Mesenchymal stem cell (in vitro differentiated cells and primary cell): ENCODE measurements around the gene VEPH1.

Experiments
- DNase-seq: peaks from one replicate; pipeline ENCODE4 v3.0.0-alpha.2; 2013
- H2AFZ ChIP-seq: one replicate; pipeline ENCODE4 v1.6.1; 2013; ENCODE audit warnings: low read depth, mild to moderate bottlenecking, control low read depth, inconsistent platforms, low read length, moderate library complexity
- H2AK5ac ChIP-seq: 2 replicates; pipeline ENCODE4 v1.6.1; 2013; ENCODE audit warnings: low read length, moderate library complexity, mild to moderate bottlenecking, inconsistent platforms; ENCODE audit not compliant: severe bottlenecking
- H2BK120ac ChIP-seq: one replicate; pipeline ENCODE4 v1.6.1; 2013; ENCODE audit warnings: low read depth, mild to moderate bottlenecking, inconsistent platforms, low read length, moderate library complexity
- H2BK12ac ChIP-seq, 2 experiments: one replicate each; pipeline ENCODE4 v1.6.1; 2013; ENCODE audit warnings: inconsistent platforms in 2 of 2, low read length in 2 of 2, mild to moderate bottlenecking in 2 of 2, moderate library complexity in 2 of 2, control low read depth in 1 of 2
- H2BK15ac ChIP-seq: one replicate; pipeline ENCODE4 v1.6.1; 2013; ENCODE audit warnings: mild to moderate bottlenecking, low read depth, inconsistent platforms; ENCODE audit not compliant: poor library complexity, severe bottlenecking
- H2BK5ac ChIP-seq: 2 replicates; pipeline ENCODE4 v1.6.1; 2013; ENCODE audit warnings: low read depth, mild to moderate bottlenecking, low read length, control low read depth, inconsistent platforms; ENCODE audit not compliant: poor library complexity, severe bottlenecking
- H3K14ac ChIP-seq, 2 experiments: one replicate each; pipeline ENCODE4 v1.6.1; 2013; ENCODE audit warnings: inconsistent platforms in 2 of 2, low read length in 2 of 2, control low read depth in 1 of 2, mild to moderate bottlenecking in 1 of 2, moderate library complexity in 1 of 2
- H3K18ac ChIP-seq, 2 experiments: one replicate each; pipeline ENCODE4 v1.6.1; 2013; ENCODE audit warnings: inconsistent platforms in 2 of 2, low read length in 2 of 2, control low read depth in 1 of 2, low read depth in 1 of 2, mild to moderate bottlenecking in 1 of 2
- H3K23ac ChIP-seq, 2 experiments: one replicate each; pipeline ENCODE4 v1.6.1; 2013; ENCODE audit warnings: inconsistent platforms in 2 of 2, low read length in 2 of 2, mild to moderate bottlenecking in 2 of 2, moderate library complexity in 2 of 2, control low read depth in 1 of 2
- H3K27ac ChIP-seq: 2 replicates; pipeline ENCODE4 v1.5.1; 2013; ENCODE audit warnings: mild to moderate bottlenecking, moderate library complexity, low read length, control low read depth, inconsistent platforms; ENCODE audit not compliant: poor library complexity, severe bottlenecking
- H3K27me3 ChIP-seq, 2 experiments: 2 replicates each; pipeline versions ENCODE4 v1.6.1 to v1.7.0; 2013; ENCODE audit warnings: low read length in 2 of 2, mild to moderate bottlenecking in 2 of 2, moderate library complexity in 2 of 2, control low read depth in 1 of 2, inconsistent platforms in 1 of 2; ENCODE audit not compliant: control insufficient read depth in 1 of 2, insufficient read depth in 1 of 2
- H3K36me3 ChIP-seq, 2 experiments: 2 replicates each; pipeline versions ENCODE4 v1.6.1 to v1.7.0; 2013; ENCODE audit warnings: low read length in 2 of 2, control low read depth in 1 of 2, inconsistent platforms in 1 of 2, low read depth in 1 of 2, mild to moderate bottlenecking in 1 of 2; ENCODE audit not compliant: insufficient read depth in 2 of 2, control insufficient read depth in 1 of 2
- H3K4ac ChIP-seq, 2 experiments: one replicate each; pipeline ENCODE4 v1.6.1; 2013; ENCODE audit warnings: inconsistent platforms in 2 of 2, low read length in 2 of 2, mild to moderate bottlenecking in 2 of 2, moderate library complexity in 2 of 2, control low read depth in 1 of 2, low read depth in 1 of 2
- H3K4me1 ChIP-seq: 2 replicates; pipeline ENCODE4 v1.6.1; 2013; ENCODE audit warnings: low read depth, low read length, control low read depth; ENCODE audit not compliant: control insufficient read depth, insufficient read depth
- H3K4me2 ChIP-seq: 2 replicates; pipeline ENCODE4 v1.6.1; 2013; ENCODE audit warnings: low read length, mild to moderate bottlenecking, inconsistent platforms; ENCODE audit not compliant: poor library complexity, severe bottlenecking
- H3K4me3 ChIP-seq, 2 experiments: 2 replicates each; pipeline versions ENCODE4 v1.5.1 to v1.7.0; 2013; ENCODE audit warnings: low read length in 2 of 2, mild to moderate bottlenecking in 2 of 2, control low read depth in 1 of 2, low read depth in 1 of 2; ENCODE audit not compliant: insufficient read depth in 1 of 2
- H3K79me1 ChIP-seq: replicated peaks from 2 replicates; pipeline ENCODE4 v1.6.1; 2013; ENCODE audit warnings: mild to moderate bottlenecking, control low read depth, low read length, inconsistent platforms; ENCODE audit not compliant: poor library complexity, severe bottlenecking
- H3K9ac ChIP-seq: 2 replicates; pipeline ENCODE4 v1.7.0; 2013; ENCODE audit warnings: mild to moderate bottlenecking, low read length, moderate library complexity
- H3K9me3 ChIP-seq: 2 replicates; pipeline ENCODE4 v1.7.0; 2013; ENCODE audit warnings: mild to moderate bottlenecking, low read length; ENCODE audit not compliant: control insufficient read depth
- H4K8ac ChIP-seq: one replicate; pipeline ENCODE4 v1.6.1; 2013; ENCODE audit warnings: inconsistent platforms, mild to moderate bottlenecking, low read length, moderate library complexity
- H4K91ac ChIP-seq: one replicate; pipeline ENCODE4 v1.6.1; 2013; ENCODE audit warnings: mild to moderate bottlenecking, low read length, inconsistent platforms
- WGBS: methylation state at CpG from one replicate; pipeline ENCODE4 v1.1.7; 2013; ENCODE audit warnings: mixed read lengths; 5-methylcytosine and 5-hydroxymethylcytosine counted together

The VEPH1 gene

DNA sequence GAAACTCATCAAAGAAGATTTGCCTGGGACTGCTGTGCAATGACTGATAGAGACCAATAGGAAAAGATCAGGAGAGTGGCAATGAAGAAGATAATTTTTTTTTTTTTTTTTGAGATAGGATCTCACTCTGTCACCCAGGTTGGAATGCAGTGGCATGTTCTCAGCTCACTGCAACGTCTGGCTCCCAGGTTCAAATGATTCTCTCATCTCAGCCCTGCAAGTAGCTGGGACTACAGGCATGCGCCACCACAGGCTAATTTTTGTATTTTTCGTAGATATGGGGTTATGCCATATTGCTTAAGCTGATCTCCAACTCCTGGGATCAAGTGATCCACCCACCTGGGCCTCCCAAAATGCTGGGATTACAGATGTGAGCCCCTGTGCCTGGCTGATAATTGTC lies 226.4 kb downstream of the VEPH1 start:
- H3K9me3 ChIP-seq, result no peaks in the 10 kb centered on the region
- no peak overlapping the region for H4K91ac ChIP-seq
- H2AFZ ChIP-seq, result no peak overlapping the region
- no peak overlapping the region for H3K4ac ChIP-seq
- no peak overlapping the region for H3K23ac ChIP-seq
- H3K27ac ChIP-seq, result no peak overlapping the region
- no peak overlapping the region for H3K9ac ChIP-seq
- DNase-seq, result no peak
- no peaks in the 10 kb centered on the region for H3K27me3 ChIP-seq
- H3K36me3 ChIP-seq, result no peaks in the 10 kb centered on the region
- H3K79me1 ChIP-seq, result no peaks in the 10 kb centered on the region
- H2BK120ac ChIP-seq, result no peak overlapping the region
- no peak overlapping the region for H2BK15ac ChIP-seq
- WGBS, result 75% methylated on average over 3 of the region's 3 CpGs
- no peak overlapping the region for H2AK5ac ChIP-seq
- no peak overlapping the region for H4K8ac ChIP-seq
- no peaks in the 10 kb centered on the region for H3K4me1 ChIP-seq
- H3K4me2 ChIP-seq, result no peak overlapping the region
- no peak overlapping the region for H2BK5ac ChIP-seq
- H3K18ac ChIP-seq, result no peak overlapping the region
- no peak overlapping the region for H3K4me3 ChIP-seq
- H2BK12ac ChIP-seq, result no peak overlapping the region
- no peak overlapping the region for H3K14ac ChIP-seq

DNA sequence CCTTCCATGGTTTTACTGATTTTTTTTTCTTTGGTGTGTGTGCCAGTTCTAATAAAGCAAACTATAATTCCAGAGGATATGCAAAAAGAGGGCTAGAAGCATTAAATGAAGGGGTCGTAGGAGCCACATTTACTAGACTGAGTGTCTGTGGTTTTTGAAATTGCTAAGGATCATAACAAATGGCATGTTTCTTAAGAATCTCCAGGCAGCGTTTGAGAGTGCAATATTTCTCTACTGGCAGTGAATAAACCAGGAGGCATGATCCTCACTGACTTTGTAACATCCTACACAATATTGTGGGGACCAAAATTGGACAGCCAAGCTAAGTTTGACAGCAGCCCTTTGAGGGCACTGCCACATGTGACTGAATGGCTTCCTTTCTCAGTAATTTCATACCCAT lies 227.4 kb downstream of the VEPH1 start:
- Histone ChIP-seq H3K4me1 (no peaks in the 10 kb centered on the region), H2BK5ac (no peak overlapping the region), H3K36me3 (no peaks in the 10 kb centered on the region), H3K27ac (no peak overlapping the region), H3K79me1 (no peaks in the 10 kb centered on the region), H3K4me2 (no peak overlapping the region), H3K23ac (no peak overlapping the region), H3K9me3 (no peaks in the 10 kb centered on the region), H2AFZ (no peak overlapping the region), H4K8ac (no peak overlapping the region), H2BK15ac (no peak overlapping the region), H3K18ac (no peak overlapping the region), H4K91ac (no peak overlapping the region), H3K4me3 (no peak overlapping the region), H3K14ac (no peak overlapping the region), H3K27me3 (no peaks in the 10 kb centered on the region), H2BK120ac (no peak overlapping the region), H2BK12ac (no peak overlapping the region), H3K9ac (no peak overlapping the region), H2AK5ac (no peak overlapping the region), H3K4ac (no peak overlapping the region)
- WGBS, result 30% methylated on average over 2 of the region's 2 CpGs
- DNase-seq, result no peak

DNA sequence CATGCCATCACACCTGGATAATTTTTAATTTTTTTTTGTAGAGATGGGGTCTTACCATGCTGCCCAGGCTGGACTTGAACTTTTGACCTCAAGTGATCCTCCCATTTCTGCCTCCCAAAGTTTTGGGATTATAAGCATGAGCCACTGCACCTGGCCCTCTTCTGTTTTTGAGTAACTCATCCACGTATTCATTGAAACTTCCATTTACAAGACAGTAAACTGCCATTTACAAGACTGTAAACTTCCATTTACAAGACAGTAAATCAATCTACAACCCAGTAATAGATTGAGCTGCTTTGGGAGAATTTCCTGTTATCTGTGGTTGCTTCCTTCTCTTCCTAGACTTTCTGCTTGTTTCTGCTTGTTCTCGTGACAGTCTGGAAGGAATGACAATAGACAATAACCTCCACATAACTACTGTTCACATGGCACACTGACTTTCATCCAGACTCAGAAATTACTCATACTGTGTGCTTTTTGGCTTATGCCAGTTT lies 228.5 kb downstream of the VEPH1 start:
- Histone ChIP-seq H4K91ac (no peak overlapping the region), H4K8ac (no peak overlapping the region), H3K79me1 (no peaks in the 10 kb centered on the region), H3K4me3 (no peak overlapping the region), H3K9me3 (no peaks in the 10 kb centered on the region), H3K9ac (no peak overlapping the region), H2BK12ac (no peak overlapping the region), H3K36me3 (no peaks in the 10 kb centered on the region), H2BK15ac (no peak overlapping the region), H2BK120ac (no peak overlapping the region), H3K14ac (no peak overlapping the region), H3K23ac (no peak overlapping the region), H3K4me2 (no peak overlapping the region), H3K18ac (no peak overlapping the region), H3K4ac (no peak overlapping the region), H2AFZ (no peak overlapping the region), H2BK5ac (no peak overlapping the region), H2AK5ac (no peak overlapping the region), H3K27ac (no peak overlapping the region), H3K4me1 (no peaks in the 10 kb centered on the region), H3K27me3 (no peaks in the 10 kb centered on the region)
- no peak for DNase-seq
- WGBS, result 15% methylated on average over 2 of the region's 2 CpGs

DNA sequence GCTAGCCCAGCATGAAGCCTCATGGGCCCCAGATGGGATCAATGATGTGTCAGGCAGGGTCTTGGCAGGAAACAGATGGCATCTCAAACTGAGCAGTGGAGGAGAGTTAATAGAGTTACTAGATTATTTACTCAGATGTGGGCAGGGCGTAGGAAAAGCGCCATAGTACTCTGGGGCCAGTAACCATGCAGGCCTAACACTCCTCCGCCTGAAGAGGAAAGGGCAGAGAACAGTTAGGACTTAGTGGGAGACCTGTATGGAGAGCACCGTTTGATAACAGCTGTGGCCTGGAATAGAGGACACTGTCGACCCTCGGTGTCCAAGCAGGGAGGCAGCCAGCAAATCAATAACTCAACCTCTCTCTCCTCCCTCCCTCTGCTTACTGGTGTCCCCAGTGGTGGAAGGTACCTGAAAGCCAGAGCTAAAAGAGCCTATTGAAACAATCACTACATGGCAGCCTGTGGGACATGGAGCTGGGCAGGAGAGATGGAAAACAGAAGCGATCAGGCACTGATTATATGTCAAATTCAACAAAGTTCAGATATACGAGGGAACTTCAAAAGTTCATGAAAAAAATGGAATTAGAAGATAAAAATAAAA lies 231.8 kb downstream of the VEPH1 start:
- H3K9me3 ChIP-seq, result no peaks in the 10 kb centered on the region
- no peak overlapping the region for H3K23ac ChIP-seq
- no peak overlapping the region for H3K4me2 ChIP-seq
- no peak for DNase-seq
- no peak overlapping the region for H3K4me3 ChIP-seq
- H4K8ac ChIP-seq, result no peak overlapping the region
- no peak overlapping the region for H3K4ac ChIP-seq
- H2BK5ac ChIP-seq, result no peak overlapping the region
- H2BK12ac ChIP-seq, result no peak overlapping the region
- no peaks in the 10 kb centered on the region for H3K36me3 ChIP-seq
- H3K27me3 ChIP-seq, result no peaks in the 10 kb centered on the region
- no peak overlapping the region for H3K14ac ChIP-seq
- no peak overlapping the region for H3K18ac ChIP-seq
- H2BK120ac ChIP-seq, result no peak overlapping the region
- no peak overlapping the region for H4K91ac ChIP-seq
- H3K27ac ChIP-seq, result no peak overlapping the region
- no peaks in the 10 kb centered on the region for H3K4me1 ChIP-seq
- H3K9ac ChIP-seq, result no peak overlapping the region
- 81% methylated on average over 6 of the region's 8 CpGs for WGBS
- no peaks in the 10 kb centered on the region for H3K79me1 ChIP-seq
- H2AFZ ChIP-seq, result no peak overlapping the region
- no peak overlapping the region for H2BK15ac ChIP-seq
- H2AK5ac ChIP-seq, result no peak overlapping the region
